Pericardium fibroblast (primary cell): ENCODE measurements around the gene SLC17A3. TPM values are rescaled to one million over a fixed set of nuclear protein-coding genes. Genes with fewer than 3 reads are reported as not detected.

Experiments
- total RNA-seq: library from RNA; depleted of rRNA; stranded (reverse); fragments of >200 nt; gene quantifications from 2 replicates; pipeline ENCODE4 v1.2.3, GENCODE V29; 2015

SLC17A3 gene
- not detected in 2 replicates for total RNA-seq

GRCh38 chr6:25874118-25874517 lies at the start of gene SLC17A3:
Gene SLC17A3 (minus strand): TSS chr6:25874243. CDS start chr6:25868387, 5,856 bp downstream.

GRCh38 chr6:25831532-25832306 lies 42.3 kb downstream of the SLC17A3 start, which contains the start of gene SLC17A1:
Gene SLC17A1 (minus strand): TSS chr6:25832052. CDS start chr6:25830557, 1,495 bp downstream.

Other genes with a start within 250 kb of the SLC17A3 start
- gene SCGN, start 222.0 kb downstream of the SLC17A3 start, total RNA-seq = 0.12 TPM in 1 of 2 replicates, not detected in the other
- not detected in 2 replicates for gene SLC17A4, start 119.5 kb downstream of the SLC17A3 start, total RNA-seq
- not detected in 2 replicates for gene SLC17A1, start 42.2 kb downstream of the SLC17A3 start, total RNA-seq
- gene SLC17A2, start 56.4 kb upstream of the SLC17A3 start, total RNA-seq = 1.7 TPM in 1 of 2 replicates, not detected in the other
- 7.7 and 14.0 TPM in 2 replicates for gene TRIM38, start 88.6 kb upstream of the SLC17A3 start, total RNA-seq
- gene HFE, start 213.2 kb upstream of the SLC17A3 start, total RNA-seq = 6.2 and 8.7 TPM in 2 replicates